Measurements from ENCODE around the gene KLHL26.

The KLHL26 gene

GRCh38 chr19:18698321-18699167 lies 61.7 kb downstream of the KLHL26 start:
- no peak for DNase-seq

DNA sequence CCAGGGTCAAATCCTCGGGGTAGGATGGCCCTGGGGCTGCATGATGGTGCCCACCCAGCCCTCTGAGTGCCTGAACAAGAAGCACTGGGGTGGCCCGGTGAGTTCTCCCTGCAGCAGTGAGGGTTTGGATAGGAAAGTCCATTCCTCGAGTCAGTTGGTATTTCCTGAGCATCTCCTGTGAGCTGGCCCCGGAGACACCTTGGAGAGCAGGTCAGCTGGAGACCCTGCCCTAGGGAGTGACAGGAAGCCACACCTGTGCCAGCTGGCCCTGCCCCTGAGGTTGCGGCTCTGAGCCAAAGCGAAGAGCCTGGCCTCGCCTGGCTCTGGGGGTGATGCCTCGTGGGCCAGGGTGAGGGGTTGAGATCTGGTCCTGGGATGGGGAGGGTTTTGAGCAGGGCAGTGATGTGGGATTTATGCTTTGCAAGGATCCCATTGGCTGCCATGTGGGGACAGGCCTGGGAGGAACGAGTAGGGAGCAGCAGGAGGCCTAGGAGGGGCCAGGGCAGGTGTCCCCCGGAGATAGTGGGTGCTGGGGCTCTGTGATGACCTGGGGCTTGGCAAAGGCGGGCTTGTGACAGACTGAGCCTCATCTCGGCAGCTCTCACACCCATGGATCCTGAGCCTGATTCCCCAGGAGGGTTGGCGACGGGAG lies 62.7 kb downstream of the KLHL26 start:
- no peak for DNase-seq

GRCh38 chr19:18700501-18701249 lies 63.8 kb downstream of the KLHL26 start:
- DNase-seq = peak; percentile 14 to 52

DNA sequence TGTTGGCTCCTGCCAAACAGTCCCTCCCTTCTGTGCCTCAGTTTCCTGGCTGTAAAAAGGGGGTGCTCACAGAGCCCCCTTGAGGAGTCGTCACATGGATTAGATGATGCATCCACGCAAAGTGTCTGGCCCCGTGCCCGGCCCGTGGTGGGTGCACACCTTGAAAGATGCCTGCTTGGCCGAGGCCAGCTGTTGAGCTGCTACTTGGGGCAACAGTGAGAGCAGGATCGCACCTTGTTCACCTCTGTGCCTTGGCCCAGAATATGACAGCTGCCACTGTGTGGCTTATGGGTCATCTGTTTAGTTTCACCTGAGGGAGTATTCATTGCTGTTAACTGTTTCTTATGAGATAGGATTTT lies 64.4 kb downstream of the KLHL26 start:
- DNase-seq = no peak

GRCh38 chr19:18704054-18704453 lies 67.2 kb downstream of the KLHL26 start:
- DNase-seq = no peak

DNA sequence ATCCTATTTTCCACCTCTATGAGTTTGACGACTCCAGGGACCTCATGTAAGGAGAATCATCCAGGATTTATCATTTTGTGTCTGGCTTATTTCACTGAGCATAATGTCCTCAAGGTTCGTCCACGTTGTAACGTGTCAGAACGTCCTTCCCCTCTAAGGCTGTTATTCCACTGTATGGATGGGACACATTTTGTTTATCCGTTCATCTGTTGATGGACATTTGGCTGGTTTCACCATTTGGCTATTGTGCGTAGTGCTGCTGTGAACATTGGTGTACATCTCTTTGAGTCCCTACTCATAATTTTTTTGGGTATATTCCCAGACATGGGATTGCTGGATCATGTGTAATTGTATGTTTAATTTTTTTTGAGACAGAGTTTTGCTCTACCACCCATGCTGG lies 68.1 kb downstream of the KLHL26 start:
- no peak for DNase-seq

DNA sequence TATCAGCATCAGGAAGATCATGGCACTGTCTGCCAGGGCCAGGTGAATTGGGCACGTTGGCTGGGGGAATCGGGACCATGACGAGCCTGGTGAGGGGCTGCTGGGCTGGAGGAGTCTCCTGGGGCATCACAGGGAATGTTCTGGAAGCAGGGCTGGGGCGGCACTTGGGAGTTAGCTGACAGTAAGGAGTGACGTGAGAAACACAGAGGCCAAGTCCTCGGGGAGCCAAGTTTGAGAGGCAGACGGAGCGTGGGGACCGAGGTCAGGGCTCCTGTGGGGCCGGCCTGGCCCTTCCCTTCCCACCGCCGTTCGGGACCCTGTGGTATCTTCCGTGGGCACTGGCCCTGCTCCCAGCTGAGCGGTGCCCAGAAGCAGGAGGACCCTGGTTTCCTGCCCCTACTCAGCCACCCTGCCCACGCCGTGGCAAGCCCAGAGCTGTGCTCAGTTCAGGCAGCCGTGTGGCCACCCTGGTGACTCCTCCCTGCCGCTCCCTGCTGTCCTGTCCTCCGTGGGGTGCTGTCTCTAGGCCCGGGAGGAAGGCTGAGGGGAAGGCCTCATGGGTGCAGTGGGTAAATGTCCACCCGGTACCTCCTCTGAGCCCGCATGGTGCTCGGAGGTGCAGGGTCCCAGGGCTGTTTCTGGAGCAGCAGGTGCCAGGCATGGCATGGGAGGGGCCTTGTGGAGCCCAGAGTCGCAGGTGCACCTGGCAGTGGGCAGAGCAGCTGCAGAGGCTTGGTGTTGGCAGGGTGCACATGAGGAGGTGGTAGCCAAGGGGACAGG lies 71.8 kb downstream of the KLHL26 start:
- no peak for DNase-seq

DNA sequence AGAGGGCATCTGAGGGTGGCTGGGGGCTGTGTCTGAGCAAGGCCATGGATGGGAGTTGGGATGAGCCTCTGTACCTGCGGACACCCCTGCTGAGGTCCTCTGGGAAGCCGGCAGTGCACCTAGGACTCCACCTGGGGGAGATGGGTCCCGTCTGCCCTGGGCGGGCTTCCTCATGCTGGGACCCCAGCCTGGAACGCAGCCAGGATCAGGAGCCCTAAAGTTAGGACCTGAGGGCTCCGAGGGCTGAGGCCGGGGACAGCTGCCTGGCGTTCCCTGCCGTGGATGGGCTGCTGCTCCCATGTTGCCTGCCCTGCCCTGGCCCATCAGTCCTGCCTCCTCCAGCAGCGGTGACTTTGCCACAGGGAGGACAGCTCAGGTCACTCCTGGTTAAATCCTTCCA lies 72.7 kb downstream of the KLHL26 start:
- DNase-seq = no peak

DNA sequence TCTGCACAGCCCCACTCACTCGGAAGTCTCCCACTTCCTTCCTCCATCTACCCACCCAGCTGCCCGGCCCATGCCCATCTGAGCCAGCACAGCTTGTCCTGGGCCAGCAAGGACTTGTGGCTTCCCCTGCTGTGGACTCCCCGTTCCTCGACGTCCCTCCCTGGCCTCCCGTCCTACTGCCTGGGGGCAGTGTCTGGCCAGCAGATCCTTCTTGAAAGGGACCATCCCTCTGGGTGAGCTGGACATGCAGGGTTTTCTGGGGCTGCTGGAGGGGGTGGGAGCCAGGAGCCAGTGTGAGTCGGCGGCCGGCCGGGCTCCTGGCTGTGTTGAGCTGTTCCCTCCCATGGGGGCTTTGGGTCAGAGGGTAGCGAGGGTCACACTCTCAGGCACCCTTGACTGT lies 73.4 kb downstream of the KLHL26 start:
- DNase-seq = no peak

GRCh38 chr19:18710996-18711751 lies 74.3 kb downstream of the KLHL26 start:
- DNase-seq = no peak

GRCh38 chr19:18711893-18712292 lies 75.1 kb downstream of the KLHL26 start:
- no peak for DNase-seq

DNA sequence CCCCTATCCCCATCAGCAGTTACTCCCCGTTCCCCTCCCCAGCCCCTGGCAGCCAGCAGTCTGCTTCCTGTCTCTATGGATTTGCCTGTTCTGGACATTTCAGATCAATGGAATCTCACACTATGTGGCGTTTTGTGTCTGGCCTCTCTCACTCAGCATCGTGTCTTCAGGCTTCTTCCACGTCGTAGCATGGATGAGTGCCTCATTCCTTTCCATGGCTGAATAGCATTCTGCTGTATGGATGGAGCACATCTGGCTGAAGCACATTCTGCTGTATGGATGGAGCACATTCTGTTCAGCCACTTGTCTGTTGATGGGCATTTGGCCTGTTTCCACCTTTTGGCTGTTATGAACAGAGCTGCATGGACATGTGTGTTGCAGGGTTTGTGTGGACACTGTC lies 76.2 kb downstream of the KLHL26 start:
- DNase-seq = no peak

- DNase-seq = no peak
Measured at GRCh38 chr19:18713550-18714117, 76.8 kb downstream of the KLHL26 start.

DNA sequence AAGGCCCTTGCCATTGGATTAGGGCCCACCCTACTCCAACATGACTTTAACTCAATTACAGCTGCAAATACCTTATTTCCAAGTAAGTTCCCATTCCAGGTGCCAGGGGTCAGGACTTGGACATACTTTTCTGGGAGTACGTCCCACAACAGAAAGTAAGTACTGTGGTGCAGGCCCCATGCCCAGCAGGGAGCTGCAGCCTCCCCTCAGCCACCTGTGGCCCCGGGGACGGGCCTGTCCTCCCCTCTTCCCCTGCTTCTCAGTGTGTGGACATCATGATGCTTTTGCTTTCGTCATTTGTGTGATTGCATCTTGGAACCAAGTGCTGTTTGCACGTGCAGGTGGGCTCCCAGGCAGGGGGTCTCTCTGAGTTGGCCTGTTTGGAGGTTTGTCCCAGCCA lies 78.6 kb downstream of the KLHL26 start:
- no peak for DNase-seq

GRCh38 chr19:18716857-18717256 lies 80.0 kb downstream of the KLHL26 start:
- DNase-seq = no peak

- no peak for DNase-seq
Measured at GRCh38 chr19:18717601-18718000, 80.8 kb downstream of the KLHL26 start.

GRCh38 chr19:18718015-18718526 lies 81.2 kb downstream of the KLHL26 start:
- DNase-seq = no peak

DNA sequence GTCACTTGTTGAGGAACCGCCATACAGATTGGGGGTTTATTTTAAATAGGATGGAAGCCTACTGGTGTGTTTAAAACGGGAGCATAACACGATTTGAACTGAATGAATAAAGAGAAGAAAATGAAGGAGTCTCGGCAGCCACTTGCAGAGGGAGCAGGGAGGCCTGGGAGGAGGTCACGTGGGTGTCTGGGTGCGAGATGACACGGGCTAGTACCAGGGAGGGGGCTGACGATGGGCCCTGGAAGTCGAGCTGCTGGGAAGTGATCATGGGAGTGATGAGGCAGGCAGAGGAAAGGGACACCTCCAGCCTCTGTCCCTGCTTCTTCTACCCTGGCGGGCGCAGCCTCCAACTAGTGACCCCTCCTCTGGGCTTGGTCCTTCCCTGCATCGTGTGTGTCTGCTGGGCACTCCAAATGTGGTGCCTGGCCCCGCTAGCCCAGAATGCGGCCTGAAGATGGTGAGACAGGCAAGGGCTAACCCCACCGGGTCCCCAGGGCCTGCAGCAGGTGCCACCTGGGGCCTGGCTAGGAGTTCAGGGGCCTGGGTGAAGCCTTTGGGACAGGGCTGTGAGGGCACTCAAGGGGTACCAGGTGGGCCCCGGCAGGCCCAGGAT lies 82.1 kb downstream of the KLHL26 start:
- DNase-seq = no peak

- no peak for DNase-seq
Measured at GRCh38 chr19:18719541-18719940, 82.7 kb downstream of the KLHL26 start.
